ENCODE measurements around the gene NREP.

Gene NREP, protein sequence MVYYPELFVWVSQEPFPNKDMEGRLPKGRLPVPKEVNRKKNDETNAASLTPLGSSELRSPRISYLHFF

DNA sequence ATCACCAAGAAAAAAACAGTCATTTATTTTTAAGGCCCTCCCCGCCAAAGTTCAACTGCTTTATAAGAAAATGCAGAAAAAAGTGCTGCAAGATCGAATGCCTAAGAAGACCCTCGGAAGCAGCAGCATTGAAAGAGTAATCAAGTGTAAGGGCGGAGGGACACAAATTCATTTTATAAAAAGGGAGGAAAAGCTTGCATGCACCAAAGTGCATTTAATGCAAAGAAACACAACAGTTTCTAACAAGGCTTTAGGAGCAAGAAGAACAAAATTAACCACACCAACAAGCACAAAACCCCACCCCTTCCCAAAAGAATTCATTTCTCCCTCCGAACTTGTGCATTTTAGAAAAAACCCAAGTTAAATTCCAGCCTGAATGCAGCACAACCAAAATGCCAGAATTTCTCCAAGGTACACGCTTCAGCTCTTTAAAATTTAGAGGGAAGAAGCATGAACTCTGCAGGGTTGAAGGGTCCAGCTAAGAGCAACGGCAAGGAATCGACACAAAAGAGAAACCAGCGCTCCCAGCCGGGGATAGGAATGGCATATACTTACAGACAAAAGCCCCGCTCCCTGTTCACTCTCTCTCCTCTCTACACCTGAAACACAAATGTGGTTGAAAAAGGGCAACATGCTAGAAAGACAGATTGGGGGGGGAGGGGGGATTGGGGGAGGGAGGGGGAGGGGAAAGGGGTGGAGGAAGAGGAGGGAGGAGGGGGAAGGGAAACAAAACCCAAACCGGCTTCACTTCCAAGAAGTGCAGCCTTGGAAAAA, at the start of gene NREP:
NREP (minus strand) TSS at position 614 of the 774 bp plus-strand sequence. CDS start 1,422 bp downstream, outside the sequence.
- peak; percentile 69 for DNase-seq

DNA sequence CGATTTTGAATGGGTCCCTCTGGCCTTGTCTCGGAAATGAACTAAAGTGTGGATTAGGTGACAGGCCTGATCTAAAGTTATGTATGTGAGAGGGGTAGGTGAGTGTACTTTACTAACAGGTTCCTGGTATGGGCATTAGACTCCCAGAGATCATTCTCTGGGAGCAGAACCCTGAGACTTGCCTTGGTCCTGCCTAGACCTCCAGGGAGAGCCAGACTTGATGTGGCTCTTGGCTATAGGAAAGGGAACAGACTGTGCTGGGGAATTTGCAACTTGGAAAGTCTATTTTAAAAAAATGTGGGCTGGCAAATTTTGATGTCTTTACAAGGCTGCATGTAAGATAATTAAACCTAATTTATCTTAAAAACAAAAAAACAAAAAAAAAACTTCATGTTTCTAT, 49.8 kb upstream of the NREP start:
- no peak for DNase-seq

DNA sequence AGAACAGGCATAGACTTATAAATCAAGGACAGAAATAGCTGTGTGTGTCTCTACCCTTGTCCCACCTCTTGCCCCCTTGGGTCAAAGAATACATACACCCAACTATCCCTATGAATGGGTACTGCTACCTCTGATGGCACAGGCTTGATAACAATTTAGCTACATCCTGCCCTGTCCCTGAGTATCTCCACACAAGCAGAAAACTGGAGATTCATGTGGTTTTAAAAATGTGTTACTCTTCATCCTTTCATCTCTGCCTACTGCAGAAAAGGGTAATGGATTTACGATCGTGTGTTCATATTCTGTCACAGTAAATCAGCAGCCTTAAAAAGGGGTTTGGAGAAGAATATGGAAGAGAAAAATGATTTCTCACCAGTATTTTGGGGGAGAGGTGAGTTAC, 49.2 kb upstream of the NREP start:
- DNase-seq = no peak

DNA sequence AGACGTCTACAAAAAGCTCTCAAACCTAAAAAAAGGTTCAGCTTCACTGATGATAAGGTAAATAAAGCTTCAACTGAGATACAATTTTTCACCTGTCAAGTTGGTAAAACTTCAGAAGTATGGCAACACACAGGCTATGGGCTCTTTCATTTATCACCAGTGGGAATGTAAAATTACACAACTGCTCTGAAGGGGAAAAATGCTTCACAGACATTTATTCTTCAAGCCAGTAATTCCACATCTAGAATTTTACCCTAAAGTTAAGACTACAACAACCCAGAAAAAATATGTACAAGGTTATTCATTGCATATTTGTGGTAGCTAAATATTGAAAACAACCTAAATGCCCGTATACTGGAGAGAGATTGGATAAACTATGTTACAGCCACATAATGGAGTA, 48.1 kb upstream of the NREP start:
- DNase-seq = no peak

DNA sequence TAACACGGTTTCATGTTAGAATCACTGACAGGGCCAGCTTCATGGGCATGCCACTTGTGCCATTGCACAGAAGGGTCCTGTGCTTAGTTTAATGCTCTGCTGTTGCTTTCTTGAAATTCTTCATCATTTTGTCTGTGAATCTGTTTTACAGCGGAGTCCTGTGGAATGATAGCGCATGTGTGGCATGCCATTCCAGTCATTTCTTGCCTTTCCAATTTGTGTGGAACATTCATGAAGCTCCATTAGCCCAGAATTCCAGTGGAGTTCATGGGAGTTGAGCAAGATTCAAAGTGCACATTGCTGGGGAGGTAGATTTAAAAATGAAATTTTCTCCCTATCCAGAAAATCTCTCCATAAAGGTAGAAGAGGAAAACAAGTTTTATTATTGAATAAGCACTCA, 43.4 kb upstream of the NREP start:
- DNase-seq = no peak

DNA sequence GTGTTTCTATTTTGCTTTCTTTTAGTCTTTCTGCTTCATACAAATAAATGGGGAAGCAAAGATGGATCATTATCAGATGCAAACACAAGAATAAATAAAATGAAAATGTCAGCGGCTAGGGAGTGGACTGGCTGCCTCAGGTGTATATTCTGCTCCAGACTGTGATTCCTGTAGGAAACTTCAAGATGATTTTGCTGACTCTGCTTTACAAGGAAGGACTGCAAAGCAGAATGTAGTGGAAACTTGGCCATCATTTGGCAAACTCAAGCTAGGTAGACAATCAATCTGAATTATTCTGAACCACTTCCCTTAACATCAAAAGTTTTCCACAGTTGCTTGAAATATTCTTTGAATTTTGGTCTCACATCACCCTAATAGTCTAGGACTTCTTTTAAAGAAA, 38.1 kb upstream of the NREP start:
- DNase-seq = no peak

DNA sequence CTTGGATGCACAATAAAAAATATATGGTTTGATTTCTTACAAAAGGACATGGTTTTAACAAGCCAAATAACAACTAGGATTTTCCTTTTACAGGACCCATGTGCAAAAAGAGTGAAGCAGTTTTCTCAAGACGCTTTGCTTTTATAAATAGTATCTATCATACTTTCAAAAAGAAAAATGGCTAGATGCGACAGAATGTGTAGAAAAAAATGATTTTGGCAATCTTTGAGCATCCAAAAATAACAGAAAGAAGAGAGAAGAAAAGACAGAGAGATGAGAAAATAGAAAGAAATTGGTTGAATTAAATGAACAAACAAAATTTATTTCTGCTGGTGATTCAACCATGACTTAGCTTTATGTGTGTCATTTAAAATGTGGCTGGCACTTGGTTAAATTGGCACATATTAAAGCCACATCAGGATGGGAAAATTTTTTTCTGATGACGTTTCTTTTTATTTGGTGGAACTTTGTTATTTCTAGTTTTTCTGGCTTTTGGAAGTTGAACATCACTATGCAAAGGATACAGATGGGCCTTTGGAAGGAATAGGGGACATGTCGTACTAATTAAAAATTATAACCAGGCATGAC, 35.6 kb upstream of the NREP start:
- no peak for DNase-seq

DNA sequence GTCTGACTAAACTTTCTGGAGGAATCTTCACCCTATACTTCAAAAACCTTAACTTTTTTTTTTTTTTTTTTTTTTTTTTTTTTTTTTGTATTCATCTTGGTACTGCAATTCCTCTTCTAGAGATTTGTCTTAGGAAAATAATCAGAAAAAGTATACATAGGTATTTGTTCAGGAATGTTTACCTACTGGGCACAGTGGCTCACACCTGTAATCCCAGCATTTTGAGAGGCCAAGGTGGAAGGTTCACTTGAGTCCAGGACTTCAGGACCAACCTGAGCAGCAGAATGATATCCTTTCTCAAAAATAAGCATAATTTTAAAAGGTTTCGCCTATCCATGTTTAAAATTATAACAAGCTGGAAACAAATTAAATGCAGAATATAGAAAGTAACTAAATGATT, 33.3 kb upstream of the NREP start:
- no peak for DNase-seq

DNA sequence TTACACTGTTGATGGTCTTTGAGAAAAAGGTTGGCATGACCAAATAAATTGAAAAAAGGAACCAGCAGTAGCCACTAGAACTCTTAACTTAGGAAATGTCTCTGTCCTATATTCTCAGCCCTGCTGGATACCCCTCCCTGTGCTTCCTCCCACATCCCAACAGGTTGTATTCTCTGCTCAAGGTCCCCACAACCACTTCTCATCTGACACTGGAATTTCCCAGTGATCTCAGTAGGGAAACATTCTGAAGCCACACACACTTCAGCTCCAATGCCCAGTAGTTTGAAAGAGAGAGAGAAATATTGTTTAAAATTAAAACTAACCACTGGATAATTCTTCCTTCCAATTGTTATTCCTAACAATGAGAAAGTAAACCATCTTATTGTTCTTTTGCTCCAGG, 30.0 kb upstream of the NREP start:
- DNase-seq = no peak

DNA sequence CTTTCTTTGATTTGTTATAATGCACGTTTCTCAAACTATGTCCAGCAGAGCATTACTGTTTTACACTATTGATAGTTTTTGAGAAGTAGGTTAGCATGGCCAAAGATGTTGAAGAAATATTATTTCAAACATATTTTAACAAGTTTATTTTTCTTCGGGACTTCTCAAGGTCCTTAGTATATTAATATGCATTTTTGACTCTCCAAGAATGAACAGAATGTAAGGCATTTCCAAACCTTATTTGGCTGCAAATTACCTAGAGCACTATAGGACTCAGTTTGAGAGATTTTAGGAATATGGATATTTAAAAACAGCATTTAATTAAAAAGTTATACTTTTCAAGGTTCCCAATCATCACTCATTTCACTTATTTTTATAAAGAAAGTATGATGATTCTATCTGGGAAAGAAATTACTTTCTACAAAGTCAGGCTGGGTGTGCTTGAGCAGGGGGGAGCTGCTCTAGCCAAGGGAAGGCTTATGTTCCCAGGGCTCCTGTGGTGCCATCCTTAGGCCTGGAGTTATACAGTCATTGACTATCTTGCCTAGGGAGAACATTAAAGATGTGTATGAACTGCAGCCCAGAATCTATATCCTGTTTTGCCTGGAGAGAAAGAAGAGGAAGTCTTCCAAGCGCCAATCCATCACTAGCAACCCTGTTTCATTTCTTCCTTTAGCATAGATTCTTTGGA, 27.6 kb upstream of the NREP start:
- DNase-seq = no peak

DNA sequence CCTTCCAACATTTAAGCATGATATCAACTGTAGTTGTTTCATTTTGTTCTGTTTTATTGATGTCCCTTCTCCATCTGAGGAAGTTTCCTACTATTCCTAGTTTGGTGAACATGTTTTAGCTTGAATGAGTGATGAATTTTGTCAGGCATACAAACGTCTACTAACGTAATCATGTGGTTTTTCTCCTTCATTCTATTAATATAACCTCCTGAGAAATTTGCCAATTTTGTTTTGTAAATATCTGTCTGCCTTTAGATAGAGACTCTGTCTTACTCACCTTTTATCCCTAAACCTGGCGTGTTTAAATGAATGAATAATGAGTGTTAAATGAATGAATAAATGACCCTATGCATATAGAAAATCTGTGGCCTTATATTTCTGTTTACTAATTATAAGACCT, 26.5 kb upstream of the NREP start:
- DNase-seq = no peak

DNA sequence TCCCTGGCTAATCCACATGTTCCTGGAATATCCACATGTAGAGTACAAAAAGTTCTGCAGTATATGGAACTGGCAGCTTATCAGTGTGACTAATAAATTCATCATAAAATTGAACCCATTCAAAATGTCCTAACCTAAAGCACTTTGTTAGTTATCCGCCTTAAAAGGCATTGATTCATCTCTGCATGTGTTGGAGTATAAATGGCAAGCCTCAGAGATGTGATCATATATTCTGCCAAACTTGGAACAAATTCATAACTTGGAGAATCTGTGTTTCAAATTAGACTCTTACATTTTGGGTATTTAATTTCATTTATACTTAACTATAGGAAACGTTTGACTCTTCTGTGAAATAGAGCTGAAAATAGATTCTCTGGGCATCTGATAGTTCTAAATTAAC, 25.2 kb upstream of the NREP start:
- DNase-seq = no peak

DNA sequence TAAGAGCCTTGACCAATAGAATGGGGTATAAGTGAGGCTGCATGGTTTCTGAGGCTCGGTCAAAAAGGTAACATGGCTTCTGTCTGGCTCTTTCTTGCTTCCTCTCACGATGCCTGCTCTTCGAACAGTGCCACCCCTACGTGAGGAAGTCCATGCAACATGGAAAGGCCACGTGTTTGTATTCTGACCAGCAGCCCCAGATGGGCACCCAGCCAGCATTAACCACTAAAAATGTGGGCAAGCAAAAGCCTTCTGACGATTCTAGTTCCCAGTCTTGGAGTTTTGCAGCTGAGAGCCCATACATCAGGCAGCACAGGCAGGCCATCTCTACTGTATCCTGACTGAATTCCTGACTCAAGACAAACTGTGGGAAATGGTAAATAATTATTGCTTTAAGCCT, 24.2 kb upstream of the NREP start:
- DNase-seq = no peak

DNA sequence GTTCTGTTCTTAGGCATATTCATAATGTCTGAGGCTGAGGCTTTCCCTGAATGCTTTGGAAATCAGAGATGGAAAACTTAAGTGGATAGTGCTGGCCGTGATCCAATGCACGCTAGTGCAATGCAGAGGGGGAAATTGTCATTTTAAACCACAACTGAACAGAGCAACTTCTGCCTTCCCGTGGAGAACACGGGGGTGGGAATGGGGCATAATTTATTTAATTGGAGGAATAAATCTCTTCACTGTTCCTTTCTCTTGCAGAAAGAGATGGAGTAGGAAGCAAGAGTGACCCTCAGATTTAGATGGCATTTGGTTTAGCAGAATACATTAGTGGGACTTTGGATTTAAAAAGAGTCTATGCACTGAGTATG, 22.9 kb upstream of the NREP start:
- DNase-seq = peak; percentile 15

DNA sequence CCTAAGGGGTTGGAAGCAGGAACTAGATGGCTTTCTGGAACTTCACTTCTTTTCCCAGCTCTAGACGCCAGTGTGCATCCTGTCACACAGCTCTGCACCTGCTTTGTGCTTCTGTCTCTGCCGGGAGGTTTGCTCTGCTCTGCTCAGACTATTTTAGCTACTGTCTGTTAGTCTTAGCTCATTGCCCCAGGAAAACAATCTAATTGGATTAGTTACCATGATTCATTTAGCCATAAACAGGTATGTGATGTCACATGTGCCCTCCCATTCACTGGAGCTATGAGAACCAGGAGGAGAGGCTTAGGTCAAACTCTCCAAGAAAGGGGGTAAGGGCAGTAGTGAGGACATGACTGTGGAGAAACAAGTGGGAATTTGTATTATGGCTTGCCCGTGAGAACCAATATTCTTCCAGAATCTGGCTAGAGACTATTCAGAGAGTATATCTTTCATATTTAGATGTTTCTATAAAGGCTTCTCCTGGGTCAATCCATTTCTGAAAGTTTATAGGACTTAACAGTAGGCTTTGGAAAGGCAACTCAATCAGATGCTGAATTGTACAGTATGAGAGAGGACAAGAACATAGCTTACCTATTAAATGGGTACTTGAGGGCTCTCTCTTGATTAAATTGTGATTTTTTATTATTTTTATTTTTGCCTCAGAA, 22.4 kb upstream of the NREP start:
- DNase-seq = no peak

DNA sequence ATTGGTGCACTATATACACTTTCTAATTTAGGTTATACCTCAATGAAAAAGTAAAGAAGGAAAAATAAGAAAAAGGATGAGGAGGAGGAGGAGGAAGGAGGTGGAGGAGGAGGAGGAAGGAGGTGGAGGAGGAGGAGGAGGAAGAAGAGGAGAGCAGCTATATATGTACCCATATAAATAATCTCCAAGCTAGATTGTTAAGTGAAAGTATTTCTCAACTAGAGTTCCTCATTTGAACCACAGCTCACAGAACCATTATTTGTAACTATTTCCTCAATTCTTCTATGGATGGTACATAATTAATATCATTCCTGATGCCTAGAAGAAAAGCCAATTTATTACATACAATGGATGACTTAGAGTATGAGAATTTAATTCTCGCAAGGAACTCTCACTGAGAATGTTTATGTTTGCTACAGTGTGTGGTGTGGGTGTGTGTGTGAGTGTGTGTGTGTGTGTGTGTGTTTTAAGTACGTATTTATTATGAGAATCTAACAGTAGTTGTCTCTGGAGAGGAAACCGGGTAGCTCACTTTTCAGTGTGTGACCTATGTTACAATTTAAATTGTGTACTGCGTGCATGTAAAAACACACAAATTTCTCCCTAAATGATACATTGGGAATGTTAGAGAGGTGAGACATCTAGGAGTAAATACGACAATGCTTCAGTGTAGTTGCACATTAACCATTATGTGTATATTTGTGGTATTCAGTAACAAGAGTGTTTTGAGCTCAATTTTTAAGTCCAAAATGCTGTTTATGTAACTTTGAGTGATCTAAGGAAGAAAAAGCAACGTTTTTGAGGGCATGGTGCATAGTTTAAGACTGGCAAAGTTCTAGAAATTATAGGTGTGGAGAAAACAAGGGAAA, 20.2 kb upstream of the NREP start:
- no peak for DNase-seq

DNA sequence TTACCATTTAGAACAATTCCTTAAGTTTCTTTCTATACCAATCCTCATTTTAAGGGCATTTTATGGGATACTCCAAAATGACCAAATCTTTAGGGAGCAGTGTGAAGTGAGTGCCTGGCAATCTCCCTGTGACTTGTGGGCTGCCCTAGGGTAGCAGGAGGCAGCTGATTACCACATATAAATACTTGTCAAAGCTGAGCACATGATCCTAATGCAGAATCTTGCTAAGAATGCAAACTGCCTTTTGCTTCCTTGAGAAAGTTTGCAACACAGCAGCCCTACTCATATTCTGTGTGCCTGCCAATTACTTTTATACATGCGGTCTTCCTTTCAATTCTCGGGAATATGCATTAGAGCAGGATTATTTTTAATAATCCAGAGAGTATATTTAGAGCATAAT, 18.2 kb upstream of the NREP start:
- no peak for DNase-seq

DNA sequence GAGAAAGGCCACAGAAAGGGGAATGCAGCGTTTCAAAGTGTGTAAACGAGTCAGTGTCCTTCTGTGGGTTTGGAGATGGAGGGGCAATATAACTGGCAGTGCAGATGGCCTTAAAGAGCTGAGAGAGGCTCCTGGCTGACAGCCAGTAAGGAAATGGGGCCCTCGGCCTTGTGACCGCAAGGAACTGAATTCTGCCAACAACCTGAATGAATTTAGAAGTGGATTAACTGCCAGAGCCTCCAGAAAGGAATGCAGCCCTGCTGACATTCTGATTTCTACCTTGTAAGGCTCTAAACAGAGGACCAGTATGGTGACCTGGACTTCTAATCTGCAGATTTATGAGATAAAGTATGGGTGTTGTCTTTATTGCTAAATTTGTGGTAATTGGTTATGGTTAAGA, 17.5 kb upstream of the NREP start:
- no peak for DNase-seq

DNA sequence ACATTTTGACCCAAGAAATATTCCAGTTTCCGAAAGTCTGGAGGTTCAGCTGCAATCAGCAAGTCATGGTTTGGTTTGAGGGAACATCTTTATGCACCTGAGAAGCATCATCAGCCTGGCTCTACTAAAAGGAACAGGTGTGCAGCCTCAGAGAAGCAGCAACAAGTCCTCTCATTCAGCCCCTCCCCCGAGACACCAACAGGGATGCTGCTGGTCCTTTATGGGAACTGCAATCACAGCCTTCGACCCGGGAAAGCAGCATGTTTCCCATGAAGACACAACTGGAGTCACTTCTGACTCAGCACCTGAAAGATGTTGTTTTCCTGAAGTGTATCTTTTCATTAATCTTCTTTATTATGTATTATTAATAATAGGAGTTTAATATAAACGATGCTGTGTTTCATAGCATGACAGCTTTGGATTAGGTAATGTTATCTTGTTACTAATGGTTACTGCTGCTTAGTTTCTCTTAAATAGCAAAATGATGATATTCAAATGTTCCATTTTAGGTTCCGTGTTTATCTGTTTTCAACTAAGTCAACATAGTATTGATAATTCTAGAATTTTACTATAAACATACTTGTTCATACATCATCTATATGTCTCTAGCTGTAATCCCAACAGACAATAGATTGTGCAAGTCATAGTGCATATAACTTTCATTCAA, 15.6 kb upstream of the NREP start:
- DNase-seq = peak; percentile 4

DNA sequence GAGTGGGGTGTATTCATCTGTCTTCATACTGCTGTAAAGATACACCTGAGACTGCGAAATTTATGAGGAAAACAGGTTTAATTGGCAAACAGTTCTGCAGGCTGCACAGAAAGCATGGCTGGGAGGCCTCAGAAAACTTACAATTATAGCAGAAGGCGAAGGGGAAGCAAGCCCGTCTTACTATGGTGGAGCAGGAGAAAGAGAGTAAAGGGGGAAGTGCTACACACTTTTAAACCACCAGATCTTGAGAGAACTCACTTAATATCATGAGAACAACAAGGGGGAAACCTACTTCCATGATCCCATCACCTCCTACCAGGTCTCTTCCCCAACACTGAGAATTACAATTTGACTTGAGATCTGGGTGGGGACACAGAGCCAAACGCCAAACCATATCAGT, 12.5 kb upstream of the NREP start:
- no peak for DNase-seq

DNA sequence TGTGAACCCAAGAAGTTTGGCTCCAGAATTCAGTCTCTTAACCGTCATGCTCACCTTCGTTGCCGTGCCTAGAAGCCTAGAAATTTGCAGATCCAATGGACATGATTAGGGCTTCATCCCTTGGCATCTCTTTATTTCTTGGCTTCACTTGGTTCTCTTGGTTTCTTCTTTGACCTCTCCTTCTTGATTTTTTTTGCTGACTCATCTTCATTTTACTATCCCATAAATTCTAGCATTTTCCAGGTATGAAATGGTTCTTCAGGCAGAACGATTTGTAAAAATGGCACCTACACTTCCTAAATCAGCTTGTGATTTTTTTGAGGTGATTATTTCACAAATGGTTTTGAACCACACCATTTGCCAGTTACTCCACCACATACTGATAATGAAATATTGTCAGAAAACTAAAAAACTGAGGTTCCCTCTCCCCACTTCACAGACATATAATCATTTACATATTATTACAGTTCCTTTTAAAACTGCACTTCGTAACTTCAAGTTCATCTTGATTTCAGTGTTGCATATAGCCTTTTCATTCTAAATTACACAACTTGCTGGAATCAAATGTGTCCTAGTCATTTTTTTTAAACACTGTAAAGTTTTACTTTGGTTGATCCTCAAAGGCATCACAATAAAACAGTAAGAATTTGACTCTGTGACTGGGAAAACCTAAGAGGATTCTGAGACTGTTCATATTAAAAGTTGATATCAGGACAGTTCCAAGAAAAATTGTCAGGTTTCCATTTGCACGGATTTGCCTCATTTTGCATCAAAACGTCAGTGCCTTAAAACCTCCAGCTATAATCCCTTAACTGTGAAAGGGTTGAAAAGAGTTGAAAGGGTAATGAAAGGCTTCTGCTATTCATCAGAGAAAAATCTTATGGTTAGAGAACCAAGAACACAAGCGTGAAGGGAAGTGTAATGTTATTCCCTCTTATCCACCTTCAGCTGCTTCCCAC, 8.9 kb upstream of the NREP start:
- DNase-seq = no peak

All from NCI-H345 (cell line).